GM19238 (cell line): ENCODE data around the gene BPIFB3.
"Not testable (repeated sequence)": the region's sequence is repeated elsewhere in the genome, so short reads cannot be mapped to it uniquely, and the experiment has no call there.

Experiments used
- DNase-seq: peaks from one replicate; pipeline ENCODE4 v3.0.0; 2011; ENCODE audit warnings: low spot score; ENCODE audit not compliant: insufficient read length

BPIFB3 gene

DNA sequence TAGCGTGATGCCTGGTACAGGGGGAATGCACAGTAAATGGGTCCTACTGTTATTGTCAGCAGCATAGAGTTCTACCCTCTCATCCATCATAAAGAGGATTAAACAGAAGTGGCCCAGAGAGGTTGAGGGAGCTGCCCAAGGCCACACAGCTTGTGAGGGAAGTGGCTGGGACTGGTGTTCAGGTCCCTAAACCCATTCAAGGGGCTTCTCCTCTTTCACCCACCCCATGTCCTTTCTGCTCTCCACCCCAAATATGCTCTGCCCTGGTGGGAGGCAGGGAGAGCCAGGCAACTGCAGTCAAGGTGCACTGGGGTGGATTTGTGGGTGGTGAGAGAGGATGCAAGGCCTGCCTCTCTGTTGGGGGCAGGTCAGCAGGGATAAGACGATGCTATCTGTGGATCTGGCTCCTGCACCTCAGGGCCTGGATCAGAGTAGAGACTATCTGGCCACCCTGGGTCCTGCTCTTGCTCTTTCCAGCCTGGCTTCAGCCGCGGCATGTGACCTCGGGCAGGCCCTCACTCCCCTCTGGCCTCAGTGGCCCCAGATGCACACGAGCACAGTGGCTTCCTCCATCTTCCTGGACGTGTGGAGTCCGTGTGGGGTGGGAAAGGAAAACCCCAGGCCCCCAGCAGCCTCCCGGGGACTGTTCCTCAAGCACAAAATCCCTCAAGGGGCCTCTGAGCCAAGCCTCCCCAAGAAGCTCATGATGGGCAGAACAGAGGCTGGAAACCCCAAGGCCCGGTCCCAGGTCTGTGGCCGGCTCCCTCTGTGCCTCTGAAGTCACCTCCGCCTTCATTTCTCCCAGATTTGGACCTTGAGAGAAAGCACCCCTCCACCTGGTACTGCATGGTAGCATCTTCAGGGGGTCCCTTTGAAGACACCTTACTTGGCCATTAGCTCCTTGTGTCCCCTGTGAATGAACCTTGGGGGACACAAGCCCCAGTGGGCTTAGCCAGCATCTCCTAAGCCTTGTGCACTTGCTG, 25.6 kb upstream of the BPIFB3 start:
- DNase-seq: no peak

DNA sequence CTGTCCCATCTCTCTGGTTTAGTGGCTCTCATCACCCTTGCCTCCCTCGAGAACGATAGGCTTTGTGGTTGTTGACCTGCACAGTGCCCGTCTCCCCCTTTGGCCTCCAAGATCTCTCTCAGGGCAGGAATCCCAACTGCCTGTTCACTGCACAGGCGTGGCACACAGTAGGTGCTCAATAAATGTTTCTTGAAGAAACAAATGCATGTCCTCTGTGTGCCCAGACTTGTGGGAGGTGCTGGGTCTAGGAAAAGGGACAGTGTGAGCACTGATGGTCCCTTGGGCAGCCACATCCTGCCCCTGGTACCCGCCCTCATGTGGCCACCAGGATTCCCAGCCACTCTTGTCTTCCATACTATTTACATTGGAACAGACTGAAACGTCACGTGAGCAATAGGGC, 24.8 kb upstream of the BPIFB3 start:
- no peak for DNase-seq

DNA sequence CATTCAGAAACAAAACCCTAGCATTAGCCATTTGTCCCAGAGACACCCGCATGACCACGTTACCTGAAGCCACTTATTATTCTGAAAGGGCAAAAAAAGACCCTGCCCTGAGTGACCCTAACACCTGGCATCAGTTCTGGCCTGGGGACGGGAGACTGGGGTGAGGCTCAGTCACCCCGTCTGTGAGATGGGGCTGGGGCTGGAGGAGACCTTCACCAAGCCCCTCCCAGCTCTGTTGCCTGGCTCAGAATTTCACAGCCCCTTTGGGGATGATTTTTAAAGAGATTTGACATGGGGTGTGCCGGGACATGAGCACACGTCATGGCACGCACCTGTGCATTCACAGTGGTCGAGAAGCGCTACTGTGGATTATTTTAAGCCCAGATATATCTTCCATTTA, 23.6 kb upstream of the BPIFB3 start:
- DNase-seq: no peak

DNA sequence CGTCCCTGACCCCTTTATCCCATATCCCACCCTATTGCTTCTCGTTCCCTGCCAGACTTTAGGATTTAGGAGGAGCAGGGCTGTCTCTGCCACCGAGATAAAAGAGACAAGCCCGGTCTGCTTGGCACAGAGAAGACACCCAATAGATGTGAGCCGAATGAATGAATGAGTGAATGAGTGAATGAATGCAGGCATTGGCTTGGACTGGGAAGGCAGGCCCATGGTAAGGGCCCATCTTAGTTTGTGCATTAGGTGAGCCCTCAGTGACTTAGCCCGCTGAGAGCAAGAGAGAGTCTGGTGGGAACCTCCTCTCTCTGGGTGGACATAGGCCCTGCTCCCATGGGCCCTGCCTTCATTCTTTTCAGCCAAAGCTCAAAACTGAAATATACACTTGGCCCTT, 23.1 kb upstream of the BPIFB3 start:
- no peak for DNase-seq

DNA sequence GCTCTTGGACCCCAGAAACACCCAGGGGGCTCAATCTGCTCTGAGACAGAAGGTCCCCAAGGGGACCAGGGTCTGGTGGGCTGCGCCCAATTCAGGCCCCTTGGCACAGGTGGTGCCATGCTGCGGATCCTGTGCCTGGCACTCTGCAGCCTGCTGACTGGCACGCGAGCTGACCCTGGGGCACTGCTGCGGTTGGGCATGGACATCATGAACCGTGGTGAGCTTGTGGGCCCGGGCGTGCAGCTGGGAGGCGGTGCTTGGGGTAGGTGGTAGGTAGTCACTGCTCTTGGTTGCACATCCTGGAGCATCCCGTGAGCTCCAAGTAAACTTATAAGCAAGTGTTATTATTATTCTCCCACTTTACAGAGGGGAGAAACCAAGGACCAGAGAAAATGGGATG, 22.2 kb upstream of the BPIFB3 start, which contains the start of gene BPIFB6:
TSS of gene BPIFB6 (plus strand) at position 118 of the 400 bp plus-strand sequence. CDS start at position 118, 0 bp downstream.
- no peak for DNase-seq

DNA sequence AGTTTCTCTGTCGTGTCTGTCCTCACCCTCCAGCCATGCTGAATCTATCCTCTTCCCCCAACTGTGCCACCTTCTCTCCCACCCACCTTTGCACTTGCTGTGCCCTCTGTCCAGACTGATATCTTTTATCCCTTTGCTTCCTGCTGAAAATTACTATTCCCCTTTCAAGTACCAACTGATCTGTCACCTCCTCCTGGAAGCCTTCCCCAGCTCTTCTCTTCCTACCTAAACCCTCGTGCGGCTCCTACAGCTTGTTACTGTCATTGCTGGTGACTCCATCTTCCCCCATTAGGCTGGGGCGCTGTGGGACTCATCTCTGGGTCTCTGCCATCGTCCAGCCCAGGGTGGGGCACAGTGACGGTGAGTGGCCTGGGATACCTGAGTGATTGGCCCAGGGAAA, 21.1 kb upstream of the BPIFB3 start:
- DNase-seq: no peak

DNA sequence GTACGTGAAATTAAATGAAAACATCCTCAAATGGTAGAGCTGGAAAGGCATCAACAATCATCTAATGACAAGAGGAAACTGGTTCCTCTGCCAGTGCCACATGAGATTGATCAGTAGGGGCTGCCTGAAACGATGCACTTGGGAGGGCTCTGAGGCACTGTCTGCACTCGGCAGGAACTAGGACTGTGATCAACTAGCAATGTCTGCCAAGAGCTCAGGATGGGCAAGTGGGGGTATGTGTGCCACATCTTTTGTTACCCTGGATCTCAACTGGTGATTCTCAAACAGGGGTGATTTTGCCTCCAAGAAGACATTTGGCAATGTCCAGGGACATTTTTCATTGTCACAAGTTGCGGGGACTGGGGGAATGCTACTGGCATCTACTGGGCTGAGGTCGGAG, 20.3 kb upstream of the BPIFB3 start:
- DNase-seq: no peak

DNA sequence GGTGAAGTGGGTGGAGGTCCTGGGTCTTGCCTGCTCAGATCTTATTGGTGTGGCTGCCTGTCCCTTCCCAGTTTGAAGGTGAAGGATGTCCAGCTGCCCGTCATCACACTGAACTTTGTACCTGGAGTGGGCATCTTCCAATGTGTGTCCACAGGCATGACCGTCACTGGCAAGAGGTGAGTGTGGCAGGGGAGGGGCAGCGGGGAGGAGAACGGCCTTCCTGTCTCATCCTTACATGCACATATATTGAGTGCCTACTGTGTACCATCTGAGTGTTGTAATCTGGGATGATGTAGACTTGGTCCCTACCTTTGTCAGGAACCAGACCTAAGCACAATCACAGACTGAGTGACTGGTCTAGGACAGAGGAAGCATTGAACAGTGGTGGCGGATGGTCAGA, 19.6 kb upstream of the BPIFB3 start:
- DNase-seq: no peak

DNA sequence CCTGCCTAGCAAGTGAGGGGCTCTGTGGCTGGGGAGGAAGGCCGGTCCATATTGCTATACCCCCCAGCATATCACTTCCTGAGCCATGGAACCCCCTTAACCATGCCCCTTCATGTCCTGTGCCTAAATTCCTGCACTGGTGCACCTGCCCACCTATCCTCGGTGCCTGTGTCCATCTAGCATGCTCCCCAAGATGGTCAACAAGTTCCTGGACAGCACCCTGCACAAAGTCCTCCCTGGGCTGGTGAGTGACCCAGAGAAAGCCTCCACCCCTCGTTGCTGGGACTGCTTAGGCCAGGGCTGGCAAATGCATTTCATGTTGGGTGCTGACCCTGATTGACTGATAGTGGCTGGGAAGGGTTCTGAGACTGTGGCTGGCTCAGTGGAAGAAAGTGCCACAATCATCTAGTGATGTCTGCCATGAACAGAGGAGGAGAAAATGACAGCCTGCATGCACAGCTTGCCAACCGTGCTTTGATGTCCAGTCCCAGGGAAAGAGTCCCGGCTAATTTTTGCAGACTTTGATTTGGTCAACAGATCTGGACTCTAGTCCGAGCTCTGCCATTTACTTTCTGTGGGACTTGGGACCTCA, 18.7 kb upstream of the BPIFB3 start:
- no peak for DNase-seq

DNA sequence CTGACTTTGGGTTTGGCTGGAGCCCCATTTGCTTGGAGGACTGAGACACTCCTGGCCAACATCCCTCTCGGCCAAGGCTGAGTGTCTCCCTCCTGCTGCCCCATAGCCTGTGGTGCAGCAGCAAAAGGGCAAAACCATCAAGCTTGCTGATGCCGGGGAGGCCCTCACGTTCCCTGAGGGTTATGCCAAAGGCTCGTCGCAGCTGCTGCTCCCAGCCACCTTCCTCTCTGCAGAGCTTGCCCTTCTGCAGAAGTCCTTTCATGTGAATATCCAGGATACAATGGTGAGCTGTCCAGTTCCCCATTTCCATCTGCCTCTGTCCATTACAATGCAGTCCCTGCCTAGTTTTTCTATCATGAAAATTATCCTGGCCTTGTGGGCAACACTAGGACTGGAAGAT, 16.2 kb upstream of the BPIFB3 start:
- no peak for DNase-seq

DNA sequence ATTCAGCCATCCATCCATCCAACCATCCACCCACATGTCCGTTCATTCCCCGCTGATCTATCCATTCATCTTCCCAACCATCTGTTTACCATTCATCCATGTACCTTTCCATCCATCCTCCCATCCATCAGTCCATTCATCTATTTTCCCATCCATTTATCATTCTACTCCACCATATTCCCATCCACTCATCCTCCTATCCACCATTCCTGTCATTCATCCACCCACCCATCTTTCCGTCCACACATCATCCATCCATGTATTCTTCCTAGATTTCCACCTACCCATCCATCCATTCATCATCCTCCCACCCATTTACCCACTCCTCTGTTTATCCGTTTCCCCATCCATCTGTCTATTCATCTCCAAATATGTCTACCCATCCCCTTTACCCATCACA, 15.5 kb upstream of the BPIFB3 start:
- no peak for DNase-seq

DNA sequence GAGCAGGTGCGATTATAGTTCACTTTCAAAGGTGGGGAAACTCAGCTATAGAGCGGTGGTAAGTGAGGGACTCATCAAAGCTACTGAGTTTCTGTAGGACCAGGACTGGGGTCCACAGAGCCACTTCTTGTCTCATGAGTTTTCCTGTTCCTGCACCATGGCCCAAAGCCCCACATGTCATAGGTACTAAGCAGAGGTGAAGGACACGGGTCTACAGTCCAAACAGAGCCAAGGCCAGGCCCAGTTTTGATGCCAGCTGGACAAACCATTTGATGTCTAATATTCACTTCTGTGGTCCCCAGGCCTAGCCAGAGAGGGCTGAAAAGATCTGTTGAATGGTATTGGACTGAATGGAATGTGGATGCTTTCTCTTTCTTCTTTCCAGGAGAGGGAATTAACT, 11.3 kb upstream of the BPIFB3 start:
- no peak for DNase-seq

DNA sequence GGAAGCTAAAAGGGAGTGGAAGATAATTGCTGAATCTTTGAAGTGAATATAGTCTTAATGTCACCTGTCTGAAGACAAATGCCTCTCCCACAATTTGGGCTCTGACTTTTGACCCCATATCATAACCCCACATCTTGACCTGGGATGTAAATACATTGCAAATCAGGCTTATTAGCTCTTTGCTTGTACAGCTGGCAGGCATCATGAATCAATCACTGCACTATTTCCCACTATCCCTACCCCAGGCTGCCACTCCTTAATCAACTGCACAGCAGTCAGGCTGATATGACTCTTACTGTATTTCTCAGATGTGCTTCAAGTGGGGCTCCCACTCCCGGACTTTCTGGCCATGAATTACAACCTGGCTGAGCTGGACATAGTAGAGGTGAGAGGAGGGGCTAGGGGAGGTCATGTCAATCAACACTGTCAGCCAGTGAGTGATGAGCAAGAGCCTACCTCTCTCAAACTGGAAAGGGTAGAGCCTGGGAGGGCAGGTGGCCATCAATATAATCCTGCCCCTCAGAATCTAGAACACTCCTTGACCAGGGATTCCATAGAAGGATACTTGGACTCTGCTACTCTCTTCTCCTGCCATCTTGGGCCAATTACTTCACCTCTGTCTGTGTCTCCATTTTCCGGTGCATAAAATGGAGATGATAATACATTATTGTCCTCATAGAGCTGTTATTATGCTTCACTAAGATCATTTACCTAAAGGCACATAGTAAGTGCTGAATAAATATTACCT, 10.5 kb upstream of the BPIFB3 start:
- DNase-seq: no peak

DNA sequence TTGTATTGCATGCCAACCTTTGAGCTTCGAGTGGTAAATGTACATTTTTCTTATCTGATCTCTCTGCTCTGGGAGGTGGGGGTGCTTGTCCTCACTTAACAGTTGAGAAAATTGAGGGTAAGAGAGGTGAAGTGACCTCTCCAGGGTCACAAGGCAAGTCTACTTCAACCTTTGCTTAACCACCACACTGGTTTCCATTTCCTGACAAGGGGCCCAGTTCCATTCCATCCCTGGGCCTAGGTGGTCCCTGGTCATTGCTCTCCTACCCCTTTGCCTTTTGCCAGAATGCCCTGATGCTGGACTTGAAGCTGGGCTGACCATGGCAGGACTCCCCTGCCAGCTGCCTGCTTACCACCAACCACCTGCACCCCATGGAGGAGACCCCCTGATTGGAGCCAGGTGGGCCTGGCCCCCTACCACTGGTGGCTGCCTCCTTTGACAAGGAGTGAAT, 9.9 kb upstream of the BPIFB3 start:
- no peak for DNase-seq

DNA sequence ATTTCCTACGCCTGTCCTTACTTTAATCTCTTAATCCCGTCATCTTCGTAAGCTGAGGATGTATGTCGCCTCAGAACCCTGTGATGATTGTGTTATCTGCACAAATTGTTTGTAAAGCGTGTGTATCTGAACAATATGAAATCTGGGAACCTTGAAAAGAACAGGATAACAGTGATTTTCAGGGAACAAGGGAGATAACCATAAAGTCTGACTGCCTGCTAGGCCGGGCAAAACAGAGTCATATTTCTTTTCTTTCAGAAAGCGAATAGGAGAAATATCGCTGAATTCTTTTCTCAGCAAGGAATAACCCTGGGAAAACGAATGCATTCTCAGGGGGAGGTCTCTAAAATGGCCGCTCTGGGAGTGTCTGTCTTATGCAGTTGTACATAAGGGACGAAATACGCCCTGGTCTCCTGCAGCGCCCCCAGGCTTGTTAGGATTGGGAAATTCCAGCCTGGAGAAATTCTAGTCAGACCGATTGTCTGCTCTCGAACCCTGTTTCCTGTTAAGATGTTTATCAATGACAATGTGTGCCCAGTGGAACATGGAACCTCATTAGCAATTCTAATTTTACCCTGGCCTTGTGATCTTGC, 8.5 kb upstream of the BPIFB3 start:
- DNase-seq: not testable (repeated sequence)

DNA sequence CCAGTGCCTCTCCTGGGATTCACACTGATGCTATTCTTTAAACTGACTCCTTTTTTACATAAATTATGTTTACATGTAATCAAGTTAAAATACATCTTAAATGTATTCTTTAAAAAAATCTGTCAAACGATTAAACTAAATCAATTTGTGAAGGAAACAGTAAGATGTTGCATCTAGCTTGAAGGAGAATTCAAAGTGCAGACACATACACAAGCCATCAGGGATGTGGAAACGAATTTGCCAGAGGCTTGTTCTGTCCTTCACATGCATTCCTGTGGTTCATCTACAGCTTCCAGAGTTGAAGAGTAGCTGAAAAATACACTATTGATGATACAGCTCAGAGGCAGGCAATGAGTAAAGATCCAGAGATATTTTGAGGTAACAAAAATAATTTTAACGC, 7.3 kb upstream of the BPIFB3 start:
- no peak for DNase-seq

DNA sequence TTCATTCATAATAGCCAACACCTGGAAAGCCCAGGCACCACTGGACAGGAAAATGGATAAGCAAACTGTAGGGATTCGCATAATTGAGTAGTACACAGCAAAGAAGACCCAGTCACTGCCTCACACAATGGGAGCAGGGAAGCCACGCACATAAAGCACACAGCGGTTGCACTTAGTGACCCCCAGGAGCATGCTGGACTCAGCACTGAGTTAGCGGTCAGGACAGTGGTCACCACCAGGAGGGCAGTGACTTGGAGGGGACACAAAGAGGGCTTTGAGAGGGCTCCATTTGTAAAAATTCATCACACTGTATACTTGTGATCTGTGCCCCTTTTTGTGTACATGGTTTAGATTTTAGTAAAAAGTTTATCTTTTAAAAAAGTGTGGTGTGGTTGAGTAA, 2.4 kb upstream of the BPIFB3 start:
- DNase-seq: no peak

DNA sequence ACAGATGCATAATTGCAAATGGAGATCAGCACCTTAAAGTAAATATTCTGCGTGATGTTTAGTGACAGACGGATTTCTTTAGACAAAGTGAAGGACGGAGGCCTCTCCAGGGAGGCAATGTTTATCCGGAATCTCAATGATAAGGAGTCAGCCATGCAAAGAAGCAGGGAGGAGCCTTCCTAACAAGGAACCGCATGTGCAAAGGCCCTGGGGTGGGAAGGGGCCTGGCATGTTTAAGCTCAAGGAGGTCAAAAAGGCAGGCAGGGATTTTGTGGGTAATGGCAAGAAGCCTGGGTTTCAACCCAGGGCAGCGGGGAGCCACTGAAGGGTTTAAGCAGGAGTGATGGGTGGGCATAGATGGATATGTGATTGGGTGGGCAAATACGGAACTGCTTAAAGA, 678 bp downstream of the BPIFB3 start:
- DNase-seq: no peak

DNA sequence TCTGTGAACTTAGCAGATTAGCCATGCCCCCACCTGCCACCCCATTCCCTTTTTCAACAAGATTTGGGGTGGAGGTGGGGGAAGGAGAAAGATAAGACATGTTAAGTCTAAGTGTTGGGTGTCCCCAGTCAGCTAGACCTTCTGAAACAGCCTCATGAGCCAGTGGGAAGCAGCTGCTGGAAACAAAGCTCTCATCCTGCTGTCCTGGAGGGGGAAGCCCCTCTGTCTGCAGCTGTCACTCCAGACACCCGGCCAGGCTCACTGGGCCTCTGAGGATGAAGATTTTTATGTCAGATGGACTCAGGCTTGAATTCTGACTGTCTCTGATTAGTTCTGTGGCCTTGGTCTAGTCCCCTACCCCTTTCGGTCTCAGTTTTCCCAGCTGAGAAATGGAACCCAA, 1.1 kb downstream of the BPIFB3 start:
- no peak for DNase-seq

DNA sequence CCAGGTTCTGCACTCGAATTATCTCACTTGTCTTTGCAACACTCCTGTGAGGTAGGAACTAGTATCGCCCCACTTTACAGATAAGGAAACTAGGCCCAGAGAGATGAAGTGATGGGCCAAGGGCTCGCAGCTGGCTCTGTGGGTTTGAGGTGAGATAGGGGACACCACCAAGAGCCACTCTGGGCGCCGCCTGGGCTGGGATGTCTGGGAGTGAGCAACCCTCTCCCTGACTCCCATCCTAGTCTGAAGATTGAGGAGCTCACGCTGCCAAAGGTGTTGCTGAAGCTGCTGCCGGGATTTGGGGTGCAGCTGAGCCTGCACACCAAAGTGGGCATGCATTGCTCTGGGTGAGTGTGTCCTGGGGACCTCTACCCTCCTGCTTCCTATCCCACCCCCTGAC, 5.4 kb downstream of the BPIFB3 start:
- no peak for DNase-seq

DNA sequence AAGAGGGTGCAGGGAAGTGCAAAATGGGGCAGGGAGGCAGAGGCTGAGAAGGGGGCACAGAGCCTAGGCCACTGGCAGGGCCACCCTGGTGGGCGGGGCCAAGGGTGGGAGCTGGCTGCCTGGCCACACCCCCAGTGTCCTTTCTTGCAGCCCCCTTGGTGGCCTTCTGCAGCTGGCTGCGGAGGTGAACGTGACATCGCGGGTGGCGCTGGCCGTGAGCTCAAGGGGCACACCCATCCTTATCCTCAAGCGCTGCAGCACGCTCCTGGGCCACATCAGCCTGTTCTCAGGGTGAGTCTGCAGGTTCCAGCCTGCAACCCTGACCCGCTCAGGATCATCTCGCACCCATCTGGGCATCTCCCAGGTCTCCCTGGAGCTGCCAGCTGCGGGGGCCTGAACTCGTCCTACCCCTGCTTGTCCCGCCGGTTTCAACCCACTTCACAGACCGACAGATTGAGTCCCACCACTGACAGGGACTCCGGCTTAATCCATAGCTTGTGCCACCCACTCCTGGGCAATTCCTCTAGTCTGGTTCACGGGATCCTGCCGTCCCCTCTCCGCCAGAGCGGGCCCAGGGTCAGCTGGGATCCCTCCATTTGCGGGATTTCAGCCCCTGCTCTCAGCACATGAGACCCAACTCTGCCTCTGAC, 6.2 kb downstream of the BPIFB3 start:
- DNase-seq: no peak
